ENCODE data around the gene INSIG1.

DNA sequence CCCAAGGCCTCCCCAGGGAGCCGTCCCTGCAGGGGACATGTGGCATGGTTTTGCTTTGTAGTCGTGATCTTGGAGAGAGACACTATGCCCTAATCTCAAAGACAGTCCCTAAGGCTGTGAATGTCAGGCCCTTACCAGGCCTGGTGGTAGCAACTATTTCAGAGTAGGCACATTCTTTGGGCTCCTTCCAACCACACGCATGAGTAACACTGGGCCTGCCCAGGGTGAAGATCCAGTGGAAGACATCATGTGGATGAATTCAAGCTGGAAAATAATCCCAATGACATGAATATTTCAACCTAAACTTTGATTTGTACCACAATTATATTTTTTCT, 39.5 kb upstream of the INSIG1 start:
- no peak for TF ChIP-seq GLIS3 (CRISPR knock-in tag; IDR thresholded peaks at IDR 0.05)
- TF ChIP-seq TOX (CRISPR knock-in tag; IDR thresholded peaks at IDR 0.05; ENCODE audit: borderline replicate concordance): no peak
- TF ChIP-seq, protein P1, sequence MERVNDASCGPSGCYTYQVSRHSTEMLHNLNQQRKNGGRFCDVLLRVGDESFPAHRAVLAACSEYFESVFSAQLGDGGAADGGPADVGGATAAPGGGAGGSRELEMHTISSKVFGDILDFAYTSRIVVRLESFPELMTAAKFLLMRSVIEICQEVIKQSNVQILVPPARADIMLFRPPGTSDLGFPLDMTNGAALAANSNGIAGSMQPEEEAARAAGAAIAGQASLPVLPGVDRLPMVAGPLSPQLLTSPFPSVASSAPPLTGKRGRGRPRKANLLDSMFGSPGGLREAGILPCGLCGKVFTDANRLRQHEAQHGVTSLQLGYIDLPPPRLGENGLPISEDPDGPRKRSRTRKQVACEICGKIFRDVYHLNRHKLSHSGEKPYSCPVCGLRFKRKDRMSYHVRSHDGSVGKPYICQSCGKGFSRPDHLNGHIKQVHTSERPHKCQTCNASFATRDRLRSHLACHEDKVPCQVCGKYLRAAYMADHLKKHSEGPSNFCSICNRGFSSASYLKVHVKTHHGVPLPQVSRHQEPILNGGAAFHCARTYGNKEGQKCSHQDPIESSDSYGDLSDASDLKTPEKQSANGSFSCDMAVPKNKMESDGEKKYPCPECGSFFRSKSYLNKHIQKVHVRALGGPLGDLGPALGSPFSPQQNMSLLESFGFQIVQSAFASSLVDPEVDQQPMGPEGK (CRISPR knock-in tag; IDR thresholded peaks at IDR 0.05; ENCODE audit: borderline replicate concordance): no peak
- TF ChIP-seq SNAI2 (CRISPR knock-in tag; IDR thresholded peaks at IDR 0.05): no peak
- TF ChIP-seq ESRRG (CRISPR knock-in tag; IDR thresholded peaks at IDR 0.05): no peak
- TF ChIP-seq OSR1 (CRISPR knock-in tag; IDR thresholded peaks at IDR 0.05): no peak

Data from SK-N-SH treated with all-trans-retinoic acid at 6 μM for 48 hours (cell line).